ENCODE results near the gene RTN1.
A peak's percentile ranks its signal among the peaks of the same experiment; 100 is the strongest.

Gene RTN1, protein sequence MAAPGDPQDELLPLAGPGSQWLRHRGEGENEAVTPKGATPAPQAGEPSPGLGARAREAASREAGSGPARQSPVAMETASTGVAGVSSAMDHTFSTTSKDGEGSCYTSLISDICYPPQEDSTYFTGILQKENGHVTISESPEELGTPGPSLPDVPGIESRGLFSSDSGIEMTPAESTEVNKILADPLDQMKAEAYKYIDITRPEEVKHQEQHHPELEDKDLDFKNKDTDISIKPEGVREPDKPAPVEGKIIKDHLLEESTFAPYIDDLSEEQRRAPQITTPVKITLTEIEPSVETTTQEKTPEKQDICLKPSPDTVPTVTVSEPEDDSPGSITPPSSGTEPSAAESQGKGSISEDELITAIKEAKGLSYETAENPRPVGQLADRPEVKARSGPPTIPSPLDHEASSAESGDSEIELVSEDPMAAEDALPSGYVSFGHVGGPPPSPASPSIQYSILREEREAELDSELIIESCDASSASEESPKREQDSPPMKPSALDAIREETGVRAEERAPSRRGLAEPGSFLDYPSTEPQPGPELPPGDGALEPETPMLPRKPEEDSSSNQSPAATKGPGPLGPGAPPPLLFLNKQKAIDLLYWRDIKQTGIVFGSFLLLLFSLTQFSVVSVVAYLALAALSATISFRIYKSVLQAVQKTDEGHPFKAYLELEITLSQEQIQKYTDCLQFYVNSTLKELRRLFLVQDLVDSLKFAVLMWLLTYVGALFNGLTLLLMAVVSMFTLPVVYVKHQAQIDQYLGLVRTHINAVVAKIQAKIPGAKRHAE

DNA sequence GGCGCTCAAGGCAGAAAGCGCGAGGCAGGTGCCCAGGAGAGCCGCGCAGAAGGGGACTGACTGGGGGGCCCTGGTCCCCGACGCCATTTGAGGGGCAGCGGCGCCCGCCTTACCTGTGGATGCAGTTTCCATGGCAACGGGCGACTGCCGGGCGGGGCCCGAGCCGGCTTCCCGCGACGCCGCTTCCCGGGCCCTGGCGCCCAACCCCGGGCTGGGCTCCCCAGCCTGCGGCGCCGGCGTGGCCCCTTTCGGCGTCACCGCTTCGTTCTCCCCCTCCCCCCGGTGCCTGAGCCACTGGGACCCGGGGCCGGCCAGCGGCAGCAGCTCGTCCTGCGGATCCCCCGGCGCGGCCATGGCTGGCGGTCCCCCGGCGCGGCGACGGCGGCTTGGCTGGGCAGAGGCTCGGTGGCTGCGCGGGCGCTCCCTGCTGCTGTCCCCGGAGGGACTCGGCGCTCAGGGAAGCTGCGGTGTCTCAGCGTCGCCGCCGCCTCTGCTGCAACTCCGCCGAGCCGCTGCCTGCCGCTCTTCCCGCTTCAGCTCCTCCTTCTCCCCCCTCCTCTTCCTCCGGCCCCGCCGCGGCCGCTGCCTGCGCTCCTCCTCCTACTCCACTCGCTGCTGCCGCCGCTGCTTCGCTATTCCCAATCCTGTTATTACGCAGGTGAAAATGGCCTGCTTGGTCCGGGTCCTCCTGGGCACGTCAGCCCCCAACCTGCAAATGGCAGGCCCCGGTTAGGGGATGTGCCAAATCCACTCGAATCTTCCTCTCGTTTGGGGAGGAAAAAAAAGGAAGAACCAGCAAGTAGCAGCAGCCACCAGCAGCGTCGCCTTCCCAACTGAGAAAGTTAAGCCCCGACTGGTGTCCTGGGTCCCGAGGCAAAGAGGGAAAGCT lies at the start of gene RTN1:
TSS of gene RTN1 (minus strand) at position 500 of the 889 bp plus-strand sequence. CDS start at position 354, 146 bp downstream.
- DNase-seq = peak; percentile 9

DNA sequence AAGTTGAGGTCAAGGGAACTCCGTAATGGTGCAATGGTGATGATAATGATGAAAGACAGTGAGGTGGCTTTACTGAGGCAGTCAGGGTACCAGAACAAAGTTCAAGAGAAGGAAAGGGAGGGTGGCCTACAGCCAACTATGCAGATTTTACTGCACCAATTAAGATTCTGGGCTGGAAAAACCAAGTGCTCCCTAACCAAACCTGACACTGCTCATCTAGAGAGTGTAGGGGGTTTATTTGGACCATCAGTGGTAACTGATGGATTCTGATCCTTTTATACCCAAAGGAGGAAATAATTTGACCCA lies 49.8 kb upstream of the RTN1 start:
- no peak for DNase-seq

DNA sequence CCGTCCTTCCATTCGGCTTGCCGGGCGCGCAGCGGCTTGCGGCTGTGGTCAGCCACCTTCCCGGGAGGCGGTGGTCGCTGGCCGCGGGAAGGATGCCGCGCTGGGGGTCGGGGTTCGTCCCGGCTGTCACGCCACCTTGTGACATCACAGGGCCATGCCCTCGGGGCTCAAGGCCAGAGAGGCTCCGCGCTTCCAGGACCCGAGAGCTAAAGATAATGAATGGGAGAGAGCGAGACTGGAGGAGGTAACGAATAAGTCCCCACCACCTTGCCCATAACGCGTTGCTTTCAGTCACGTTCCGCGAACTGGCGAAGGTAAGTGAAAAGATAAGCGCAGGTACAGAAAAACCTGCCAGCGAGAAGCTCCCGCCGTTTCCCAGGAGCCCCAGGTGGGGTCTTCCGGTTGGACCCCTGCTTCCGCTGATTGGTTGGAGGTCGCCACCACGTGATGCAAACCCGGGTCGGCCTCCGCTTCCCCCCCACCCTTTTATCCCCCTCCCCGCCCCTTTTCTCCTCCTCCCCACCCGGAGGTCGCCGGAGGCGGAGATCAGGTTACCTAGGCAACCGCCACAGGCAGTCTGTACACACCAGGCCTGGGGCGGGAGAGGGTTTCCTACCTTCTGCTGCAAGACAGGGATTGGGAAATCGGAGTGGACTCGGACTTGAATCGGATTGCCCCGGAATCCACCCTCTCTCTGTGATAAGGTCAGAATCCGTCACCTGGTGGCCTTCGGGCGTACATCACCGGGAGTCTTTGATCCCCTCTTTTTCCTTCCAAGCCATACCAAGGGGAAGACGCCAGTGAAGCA lies 49.2 kb upstream of the RTN1 start, which contains the start of gene LRRC9:
TSS of gene LRRC9 (plus strand) at position 575 of the 808 bp plus-strand sequence.
- peak; percentile 46 for DNase-seq

DNA sequence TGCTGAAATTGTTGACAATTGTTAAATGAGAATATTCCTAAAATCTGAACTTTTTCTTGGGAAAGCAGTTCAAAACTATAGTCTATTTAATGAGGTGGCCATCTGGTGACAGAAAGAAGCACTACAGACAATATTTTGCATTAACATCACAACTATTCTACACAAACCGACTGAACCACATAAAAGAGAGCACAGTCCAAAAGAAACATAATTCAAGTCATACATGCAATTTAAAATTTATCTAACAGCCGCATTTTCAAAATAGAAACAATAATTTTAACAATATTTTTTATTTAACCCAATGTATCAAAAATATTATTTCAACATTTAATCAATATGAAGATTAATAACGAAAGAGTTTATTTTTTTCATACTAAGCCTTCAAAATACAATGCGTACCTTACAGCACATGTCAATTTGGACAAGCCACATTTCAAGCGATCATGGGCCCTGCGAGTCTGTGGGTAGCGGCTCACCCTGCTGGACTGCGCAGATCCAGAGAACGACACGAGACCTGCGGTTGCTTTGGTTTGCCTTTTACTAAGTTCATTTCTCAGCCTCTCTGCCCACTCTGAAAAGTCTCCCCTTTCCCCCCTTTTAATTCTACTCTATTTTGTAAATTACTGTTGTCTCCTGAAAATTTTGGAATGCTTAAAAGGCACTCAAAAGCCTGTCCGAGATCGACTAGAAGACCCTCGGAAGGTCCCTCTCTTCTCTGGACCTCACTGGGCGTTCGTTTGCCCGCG lies 48.4 kb upstream of the RTN1 start:
- no peak for DNase-seq

DNA sequence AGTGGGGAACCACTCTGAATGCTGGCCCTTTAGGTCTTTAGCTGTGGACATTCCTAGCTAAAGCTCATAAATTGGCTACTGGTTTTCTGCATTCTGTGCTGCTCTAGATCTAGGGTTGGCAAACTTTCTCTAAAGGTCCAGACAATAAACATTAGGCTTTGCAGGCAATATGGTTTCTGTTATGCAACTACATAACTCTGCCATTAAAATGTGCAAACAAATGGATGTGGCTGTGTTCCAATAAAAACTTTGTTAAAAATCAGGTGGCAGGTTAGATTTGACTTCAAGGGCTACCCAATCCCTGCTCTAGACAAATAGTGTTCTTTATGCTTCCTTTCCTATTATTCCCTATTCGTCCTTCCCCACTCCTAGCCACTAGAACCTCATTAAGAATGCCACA lies 42.6 kb upstream of the RTN1 start:
- DNase-seq = no peak

DNA sequence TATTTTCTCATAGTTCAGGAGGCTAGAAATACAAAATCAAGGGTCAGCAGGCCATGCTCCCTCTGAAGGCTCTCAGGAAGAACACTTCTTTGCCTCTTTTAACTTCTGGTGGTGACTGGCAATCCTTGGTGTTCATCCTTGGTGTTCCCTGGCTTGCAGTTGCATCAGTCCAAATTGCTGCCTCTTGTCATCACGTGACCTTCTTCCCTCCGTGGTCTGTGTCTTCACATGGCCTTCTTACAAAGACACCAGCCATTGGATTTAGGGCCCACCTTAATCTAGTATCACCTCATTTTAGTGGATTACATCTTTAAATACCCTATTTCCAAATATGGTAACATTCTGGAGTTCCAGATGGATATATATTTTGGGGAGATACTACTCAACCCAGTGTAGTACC lies 41.9 kb upstream of the RTN1 start:
- DNase-seq = no peak

DNA sequence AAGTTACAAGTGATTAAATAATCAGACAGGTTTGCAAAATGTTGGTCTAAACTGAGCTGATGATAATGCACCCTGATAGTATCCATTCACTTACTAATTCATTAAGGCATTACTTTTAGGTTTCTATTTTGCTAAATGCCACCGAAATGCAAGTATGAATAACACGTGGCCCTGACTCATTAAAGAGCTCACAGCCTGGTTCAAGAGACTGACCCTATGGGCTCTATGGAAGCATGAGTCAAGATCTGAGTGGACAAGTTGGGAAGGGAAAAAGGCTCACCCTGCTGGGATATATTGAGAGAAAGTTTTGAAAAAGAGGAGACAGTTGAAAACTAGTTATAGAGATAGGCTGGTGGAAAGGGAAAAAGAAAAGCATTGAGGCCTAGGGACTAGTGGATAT lies 34.6 kb upstream of the RTN1 start:
- DNase-seq = no peak

DNA sequence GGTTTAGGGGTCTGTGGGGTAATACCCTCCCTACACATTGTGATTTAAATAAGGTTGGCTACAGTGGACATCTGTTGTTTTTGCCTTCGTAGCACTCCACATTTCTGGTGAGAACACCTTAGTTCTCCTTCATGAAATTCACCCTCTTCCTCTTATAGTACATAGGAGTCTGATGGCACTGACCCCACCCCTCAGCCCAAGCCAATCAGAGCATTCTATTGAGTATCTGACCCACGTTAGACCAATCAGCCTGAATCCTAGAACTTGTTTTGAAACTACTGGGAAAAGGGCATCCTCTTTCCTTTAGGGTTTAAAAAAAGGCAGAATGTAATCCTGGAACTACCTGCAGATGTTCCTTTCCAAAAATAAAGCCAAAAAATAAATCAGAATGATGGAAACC lies 33.6 kb upstream of the RTN1 start:
- DNase-seq = no peak

DNA sequence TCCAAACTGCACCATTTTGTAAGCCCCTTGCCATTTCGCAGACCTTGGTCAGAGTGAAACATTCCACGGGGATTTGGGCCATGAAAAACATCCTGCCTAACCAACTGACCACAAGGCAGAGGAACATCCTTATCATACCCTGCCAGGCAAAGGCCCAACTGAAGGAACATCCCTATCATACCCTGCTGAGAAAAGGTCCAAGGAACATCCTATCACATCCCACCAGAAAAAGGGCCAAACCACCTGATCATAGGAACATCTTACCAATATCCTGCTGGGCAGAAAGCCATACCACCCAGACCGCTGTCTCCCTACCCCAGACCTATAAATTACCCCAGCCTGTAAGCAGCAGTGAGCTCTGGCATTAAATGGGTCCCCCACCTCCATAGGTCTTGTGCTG lies 30.0 kb upstream of the RTN1 start:
- no peak for DNase-seq

DNA sequence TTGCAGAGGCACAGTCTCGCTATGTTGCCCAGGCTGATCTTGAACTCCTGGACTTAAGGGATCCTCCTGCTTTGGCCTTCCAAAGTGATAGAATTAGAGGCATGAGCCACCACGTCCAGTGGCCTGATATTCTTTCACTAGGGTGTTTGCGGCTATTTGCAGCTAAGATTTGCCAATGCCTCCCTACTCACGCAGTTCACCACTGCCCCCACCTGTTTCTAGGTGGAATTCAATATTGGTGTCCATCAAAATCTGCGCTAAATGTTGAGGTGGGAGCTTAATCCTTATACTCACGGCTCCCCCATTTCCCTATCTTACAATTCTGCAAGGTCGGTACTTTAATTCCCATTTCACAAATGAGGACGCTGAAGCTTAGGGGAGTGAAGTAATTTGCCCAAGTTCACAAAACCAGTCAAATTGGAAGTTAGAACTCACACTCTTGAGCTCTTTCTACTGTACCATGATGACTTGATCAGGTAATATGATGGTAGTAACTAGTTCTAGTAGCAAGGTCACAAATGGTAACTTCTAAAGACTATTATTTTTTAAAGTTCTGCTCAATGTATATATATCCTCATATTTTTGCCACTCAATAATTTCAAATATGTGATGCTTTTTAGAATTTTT lies 27.3 kb upstream of the RTN1 start:
- no peak for DNase-seq

DNA sequence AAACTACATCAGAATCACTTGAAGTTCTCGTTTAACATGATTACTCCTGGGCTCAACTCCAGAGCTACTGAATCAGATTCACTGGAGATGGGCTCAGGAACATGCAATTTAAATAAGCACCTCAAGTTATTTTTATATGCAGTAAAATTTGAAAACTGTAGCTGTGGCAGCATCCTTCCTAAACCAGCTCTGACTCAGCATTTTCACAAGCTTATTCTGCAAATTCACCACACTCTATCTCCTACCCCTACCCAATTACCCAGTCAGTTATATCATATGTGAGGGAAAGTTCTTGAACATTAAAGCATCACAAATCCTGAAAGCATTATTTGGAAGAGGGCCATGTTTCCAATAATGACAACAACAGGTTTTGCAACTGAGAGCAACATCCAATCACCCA lies 25.1 kb upstream of the RTN1 start:
- DNase-seq = no peak

DNA sequence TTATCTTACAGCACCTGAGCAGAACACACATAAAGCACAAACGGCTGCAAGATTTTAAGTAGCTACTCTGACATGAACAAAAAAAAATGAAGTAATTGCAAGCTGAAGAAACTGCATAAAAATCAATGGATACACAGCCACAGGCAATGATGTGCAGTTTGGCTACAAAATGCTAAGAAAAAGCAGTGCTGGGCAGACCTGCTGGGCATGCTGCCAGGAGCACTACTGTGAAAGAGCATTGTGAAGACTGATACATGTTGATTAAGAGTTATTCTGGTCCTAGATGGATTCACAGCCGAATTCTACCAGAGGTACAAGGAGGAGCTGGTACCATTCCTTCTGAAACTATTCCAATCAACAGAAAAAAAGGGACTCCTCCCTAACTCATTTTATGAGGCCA lies 20.1 kb upstream of the RTN1 start:
- no peak for DNase-seq

DNA sequence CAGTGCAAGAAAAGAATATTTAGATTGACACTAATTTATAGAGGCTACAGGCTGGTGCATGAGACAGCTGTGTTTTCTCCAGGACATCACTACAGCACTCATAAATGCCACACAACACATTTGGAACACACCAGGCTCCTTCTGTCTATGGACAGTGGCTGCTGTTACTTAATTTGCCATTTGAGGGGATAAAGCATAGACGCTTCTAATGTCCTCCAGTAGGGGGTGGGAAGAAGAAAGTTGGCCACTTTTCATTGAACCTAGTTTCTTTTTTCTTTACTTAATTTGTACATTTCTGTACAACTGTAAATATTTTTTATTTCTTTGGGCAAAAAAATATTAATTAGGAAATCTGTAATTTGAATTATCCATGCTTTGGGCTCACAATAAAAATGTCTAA lies 12.4 kb upstream of the RTN1 start:
- no peak for DNase-seq

DNA sequence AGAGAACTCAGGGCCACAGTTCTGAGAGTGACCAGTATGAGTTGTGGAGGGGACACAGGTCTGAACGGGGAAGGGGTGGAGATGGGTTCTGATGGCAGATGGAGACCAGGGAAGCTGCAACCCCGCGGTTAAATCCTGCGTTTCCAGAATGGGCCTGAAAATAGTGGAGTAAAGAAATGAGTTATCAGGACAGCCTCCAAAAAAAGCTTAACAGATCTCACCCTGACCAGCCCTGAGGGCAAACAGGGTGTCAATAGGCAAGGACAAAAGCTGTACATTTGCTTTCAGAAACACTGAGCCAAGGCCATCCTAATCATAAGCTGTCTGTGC lies 555 bp upstream of the RTN1 start:
- DNase-seq = no peak

DNA sequence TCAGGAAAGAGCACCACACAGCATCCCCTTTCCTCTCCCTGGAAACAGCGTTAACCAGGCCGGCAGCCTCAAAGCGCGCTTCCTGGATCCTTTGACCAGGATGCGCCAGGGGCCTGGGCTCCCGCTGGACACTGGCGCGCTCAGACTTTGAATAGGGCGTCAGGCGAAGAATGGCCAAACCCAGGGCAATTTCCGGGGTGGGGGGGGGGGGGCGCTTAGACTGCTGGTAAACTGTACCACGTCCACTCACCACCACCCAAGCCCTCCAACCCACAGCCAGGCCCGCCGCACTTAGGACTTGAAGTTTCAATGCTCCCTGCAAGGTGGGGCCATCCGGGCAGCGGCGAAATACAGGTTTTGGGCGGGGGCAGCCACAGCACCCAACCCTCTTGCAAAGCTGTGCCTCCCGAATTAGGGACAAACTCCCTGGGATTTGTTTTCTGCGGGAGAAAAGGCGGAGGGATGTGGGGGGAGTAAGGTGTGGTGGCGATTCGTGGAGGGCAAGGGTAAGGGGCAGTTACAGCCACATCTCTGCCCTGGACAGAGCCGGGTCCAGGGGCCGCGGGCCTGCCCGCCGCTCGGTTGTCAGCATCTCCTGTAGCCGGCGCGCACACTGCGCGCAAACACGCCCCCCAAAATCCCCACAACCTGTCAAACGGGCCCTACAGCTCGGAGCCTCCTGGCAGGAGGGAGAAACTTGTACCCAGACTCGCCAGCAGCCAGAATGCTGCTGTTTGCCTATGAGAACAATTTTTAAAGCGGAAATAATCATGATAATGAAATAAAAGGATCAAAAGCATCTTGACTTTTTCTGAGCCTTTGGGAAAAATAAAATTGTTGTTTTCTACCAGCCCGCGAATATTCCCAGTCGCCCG lies 958 bp downstream of the RTN1 start:
- no peak for DNase-seq

DNA sequence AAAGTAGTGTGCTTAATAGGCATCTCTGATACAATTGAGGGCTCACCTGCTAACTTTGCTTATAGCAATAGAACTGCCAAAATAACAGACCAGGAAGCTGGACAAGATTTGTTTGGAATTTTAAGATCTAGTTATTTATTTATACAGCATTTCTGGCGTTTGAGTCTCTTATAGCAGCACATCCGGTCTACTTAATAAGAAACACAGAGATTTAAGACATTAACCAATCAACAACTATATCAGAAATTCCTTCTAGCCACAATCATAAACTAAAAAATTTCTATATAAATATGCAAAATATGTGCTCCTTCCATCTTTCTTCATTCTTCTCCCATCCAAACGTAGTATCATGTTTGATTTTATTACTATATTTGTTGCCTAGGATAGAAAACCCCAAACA lies 2.6 kb downstream of the RTN1 start:
- DNase-seq = no peak

DNA sequence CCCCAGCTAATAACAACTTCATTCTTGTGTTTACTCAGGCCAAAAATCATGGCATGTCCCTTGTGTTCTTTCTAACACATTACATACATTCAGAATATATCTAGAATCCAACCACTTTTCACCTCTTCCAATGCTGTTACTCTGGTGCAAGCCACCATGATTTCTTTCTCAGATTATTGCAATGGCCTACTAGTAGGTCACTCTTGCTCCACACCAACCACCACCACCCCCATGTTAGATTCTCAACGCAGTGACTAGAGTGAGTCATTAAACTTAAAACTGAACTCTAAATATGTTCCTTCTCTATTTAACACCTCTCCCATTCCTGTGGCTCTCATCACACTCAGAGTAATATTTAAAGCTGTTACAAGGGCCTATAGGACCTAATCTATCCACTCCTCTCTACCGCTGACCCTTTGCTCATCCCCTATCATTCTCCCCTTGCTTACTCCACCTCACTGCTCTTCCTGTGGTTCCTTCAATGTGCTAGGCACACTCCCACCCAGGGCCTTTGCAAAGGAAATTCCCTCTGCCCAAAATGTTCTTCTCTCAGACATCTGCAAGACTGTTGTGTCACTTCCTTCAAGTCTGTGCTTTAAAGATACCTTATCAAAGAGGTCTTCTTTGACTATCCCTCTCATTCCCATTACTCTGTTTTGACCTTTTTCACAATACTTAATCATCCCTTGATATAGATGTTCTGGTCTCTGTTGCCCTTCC lies 6.6 kb downstream of the RTN1 start:
- DNase-seq = no peak

DNA sequence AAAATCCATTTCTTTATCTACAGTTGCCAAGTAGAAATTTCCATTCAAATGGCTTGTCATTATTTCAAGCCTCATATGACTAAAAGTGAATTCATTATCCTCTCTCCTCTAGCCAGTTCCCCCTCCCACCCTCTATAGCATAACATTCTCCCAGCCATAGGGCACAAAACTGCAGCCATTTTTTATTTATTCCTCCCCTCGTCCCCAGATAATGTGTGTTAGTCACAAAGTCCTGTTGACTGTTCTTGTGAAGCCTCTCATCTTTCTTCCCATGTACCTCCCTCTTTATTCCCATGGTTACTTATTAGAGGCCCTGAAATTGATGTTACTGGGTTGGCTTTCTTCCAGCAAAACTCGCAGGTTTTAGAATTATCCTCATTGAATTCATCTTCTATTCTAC lies 13.2 kb downstream of the RTN1 start:
- no peak for DNase-seq

DNA sequence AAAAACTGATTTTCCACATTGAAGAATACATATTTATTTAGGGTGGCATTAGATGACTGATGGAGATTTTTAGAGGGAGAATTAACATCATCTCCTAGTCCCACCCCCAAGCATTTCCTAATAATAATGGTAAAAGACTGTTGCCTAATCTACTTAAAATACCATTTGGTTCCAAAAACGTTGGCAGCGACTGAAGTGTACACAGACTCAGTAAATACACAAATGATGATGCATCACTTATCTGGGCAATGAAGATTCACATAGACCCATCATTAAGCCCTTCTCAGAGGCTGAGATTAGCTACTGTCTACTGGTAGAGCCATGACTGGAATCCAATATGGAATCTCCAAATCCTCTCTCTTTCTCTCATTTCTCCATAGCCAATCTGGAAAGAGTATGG lies 18.2 kb downstream of the RTN1 start:
- no peak for DNase-seq

DNA sequence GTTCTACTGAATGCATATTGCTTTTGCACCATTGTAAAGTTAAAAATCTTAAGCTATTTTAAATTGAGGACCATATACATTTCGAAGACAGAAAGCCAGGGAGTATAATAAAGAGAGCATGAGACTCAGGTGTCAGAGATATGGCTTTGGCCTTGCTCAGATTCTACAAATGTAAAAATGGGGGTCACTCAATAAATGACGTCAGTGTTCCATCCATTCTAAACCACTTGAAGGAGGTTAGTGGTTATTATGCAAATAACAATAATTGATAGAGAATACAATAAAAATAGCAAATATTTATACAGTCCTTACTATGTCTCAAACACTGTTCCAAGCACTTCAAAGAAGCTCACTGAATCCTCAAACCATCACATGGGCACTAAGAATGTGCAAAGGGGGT lies 20.1 kb downstream of the RTN1 start:
- no peak for DNase-seq
